Measurements from ENCODE around the gene ZNF185. TPM values are rescaled to one million over a fixed set of nuclear protein-coding genes. Genes with fewer than 3 reads are reported as not detected.

The ZNF185 gene
- total RNA-seq, 1 donor from 2014 or later = 2.1 TPM

DNA sequence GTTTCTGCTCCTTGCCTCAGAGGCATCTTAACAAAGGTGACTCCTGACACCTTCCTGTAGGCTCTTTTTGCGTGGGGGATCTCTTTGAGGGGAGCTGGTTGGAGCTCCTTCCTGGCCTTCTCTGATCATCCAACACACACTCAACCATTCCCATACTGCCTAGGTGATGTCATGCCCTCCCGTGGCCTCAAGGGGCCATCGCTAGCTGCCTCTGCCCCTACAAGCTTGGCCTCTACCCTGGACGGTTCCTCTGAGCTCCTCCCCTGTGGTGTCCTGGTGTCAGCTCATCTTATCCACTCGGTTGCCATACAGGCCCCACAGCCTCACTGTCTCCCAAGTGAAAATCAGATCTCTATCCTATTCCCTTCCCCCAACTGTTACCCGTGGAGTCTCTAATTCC, 13.7 kb upstream of the ZNF185 start:
- H3K9me3 Mint-ChIP-seq (ENCODE audit: unreplicated experiment) = no peaks in the 10 kb centered on the region
- no peak overlapping the region for H3K27ac Mint-ChIP-seq (ENCODE audit: unreplicated experiment)
- H3K27me3 Mint-ChIP-seq (ENCODE audit: unreplicated experiment) = no peaks in the 10 kb centered on the region
- TF ChIP-seq, protein P1, sequence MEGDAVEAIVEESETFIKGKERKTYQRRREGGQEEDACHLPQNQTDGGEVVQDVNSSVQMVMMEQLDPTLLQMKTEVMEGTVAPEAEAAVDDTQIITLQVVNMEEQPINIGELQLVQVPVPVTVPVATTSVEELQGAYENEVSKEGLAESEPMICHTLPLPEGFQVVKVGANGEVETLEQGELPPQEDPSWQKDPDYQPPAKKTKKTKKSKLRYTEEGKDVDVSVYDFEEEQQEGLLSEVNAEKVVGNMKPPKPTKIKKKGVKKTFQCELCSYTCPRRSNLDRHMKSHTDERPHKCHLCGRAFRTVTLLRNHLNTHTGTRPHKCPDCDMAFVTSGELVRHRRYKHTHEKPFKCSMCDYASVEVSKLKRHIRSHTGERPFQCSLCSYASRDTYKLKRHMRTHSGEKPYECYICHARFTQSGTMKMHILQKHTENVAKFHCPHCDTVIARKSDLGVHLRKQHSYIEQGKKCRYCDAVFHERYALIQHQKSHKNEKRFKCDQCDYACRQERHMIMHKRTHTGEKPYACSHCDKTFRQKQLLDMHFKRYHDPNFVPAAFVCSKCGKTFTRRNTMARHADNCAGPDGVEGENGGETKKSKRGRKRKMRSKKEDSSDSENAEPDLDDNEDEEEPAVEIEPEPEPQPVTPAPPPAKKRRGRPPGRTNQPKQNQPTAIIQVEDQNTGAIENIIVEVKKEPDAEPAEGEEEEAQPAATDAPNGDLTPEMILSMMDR (IDR thresholded peaks at IDR 0.05; ENCODE audit: unreplicated experiment) = no peak
- H3K4me3 Mint-ChIP-seq (ENCODE audit: unreplicated experiment) = no peak overlapping the region
- H3K4me1 Mint-ChIP-seq (ENCODE audit: unreplicated experiment) = no peaks in the 10 kb centered on the region
- no peaks in the 10 kb centered on the region for H3K36me3 Mint-ChIP-seq (ENCODE audit: low read depth, unreplicated experiment)
- no peak for DNase-seq (ENCODE audit: low spot score)

DNA sequence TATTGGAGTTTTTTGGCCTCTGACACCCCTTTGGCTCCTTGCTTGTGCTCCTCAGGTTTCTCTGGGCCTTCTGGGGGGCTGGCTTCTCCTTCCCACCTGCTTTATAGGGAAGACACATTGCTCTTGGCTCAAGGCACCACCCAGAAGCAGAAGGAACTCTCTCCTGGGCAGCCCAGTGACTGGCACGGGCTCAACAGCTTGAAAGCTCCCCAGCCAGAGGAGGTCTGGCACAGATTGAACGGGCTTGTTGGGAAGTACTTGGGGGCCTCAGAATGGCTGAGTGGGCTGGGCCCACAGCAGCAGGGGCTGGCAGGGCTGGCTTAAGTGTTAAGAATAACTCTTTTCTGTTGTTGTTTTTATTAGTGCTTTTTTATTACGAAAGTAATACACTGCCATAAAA, 11.2 kb upstream of the ZNF185 start:
- Mint-ChIP-seq H3K9me3 (ENCODE audit: unreplicated experiment) (no peaks in the 10 kb centered on the region), H3K4me1 (ENCODE audit: unreplicated experiment) (no peaks in the 10 kb centered on the region), H3K36me3 (ENCODE audit: low read depth, unreplicated experiment) (peaks cover 5% of the 10 kb centered on the region), H3K27me3 (ENCODE audit: unreplicated experiment) (no peaks in the 10 kb centered on the region), H3K4me3 (ENCODE audit: unreplicated experiment) (no peak overlapping the region), H3K27ac (ENCODE audit: unreplicated experiment) (no peak overlapping the region)
- TF ChIP-seq, protein P1 (IDR thresholded peaks at IDR 0.05; ENCODE audit: unreplicated experiment) = no peak
- no peak for DNase-seq (ENCODE audit: low spot score)

DNA sequence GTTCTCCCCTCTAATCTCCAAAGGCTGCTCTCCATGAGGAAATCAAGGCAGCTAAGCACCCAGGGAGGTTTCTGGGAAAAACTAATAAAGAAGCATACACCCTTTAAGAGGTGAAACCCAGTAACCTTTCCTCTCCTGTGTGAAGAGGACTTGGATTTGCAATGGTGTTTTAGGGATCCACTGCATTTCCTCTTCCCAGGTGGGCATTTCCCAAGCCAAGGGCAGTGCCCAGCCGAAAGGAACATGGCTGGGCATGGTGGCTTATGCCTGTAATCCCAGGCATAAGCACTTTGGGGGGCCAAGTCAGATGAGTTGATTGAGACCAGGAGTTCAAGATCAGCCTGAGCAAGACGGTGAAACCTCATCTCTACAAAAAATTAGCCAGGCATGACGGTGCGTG, 5.4 kb upstream of the ZNF185 start:
- no peak for DNase-seq (ENCODE audit: low spot score)
- Mint-ChIP-seq H3K27me3 (ENCODE audit: unreplicated experiment) (peaks cover 9% of the 10 kb centered on the region), H3K36me3 (ENCODE audit: low read depth, unreplicated experiment) (peaks cover 9% of the 10 kb centered on the region), H3K9me3 (ENCODE audit: unreplicated experiment) (no peaks in the 10 kb centered on the region), H3K4me1 (ENCODE audit: unreplicated experiment) (no peaks in the 10 kb centered on the region), H3K27ac (ENCODE audit: unreplicated experiment) (no peak overlapping the region), H3K4me3 (ENCODE audit: unreplicated experiment) (no peak overlapping the region)
- TF ChIP-seq, protein P1 (IDR thresholded peaks at IDR 0.05; ENCODE audit: unreplicated experiment) = no peak

DNA sequence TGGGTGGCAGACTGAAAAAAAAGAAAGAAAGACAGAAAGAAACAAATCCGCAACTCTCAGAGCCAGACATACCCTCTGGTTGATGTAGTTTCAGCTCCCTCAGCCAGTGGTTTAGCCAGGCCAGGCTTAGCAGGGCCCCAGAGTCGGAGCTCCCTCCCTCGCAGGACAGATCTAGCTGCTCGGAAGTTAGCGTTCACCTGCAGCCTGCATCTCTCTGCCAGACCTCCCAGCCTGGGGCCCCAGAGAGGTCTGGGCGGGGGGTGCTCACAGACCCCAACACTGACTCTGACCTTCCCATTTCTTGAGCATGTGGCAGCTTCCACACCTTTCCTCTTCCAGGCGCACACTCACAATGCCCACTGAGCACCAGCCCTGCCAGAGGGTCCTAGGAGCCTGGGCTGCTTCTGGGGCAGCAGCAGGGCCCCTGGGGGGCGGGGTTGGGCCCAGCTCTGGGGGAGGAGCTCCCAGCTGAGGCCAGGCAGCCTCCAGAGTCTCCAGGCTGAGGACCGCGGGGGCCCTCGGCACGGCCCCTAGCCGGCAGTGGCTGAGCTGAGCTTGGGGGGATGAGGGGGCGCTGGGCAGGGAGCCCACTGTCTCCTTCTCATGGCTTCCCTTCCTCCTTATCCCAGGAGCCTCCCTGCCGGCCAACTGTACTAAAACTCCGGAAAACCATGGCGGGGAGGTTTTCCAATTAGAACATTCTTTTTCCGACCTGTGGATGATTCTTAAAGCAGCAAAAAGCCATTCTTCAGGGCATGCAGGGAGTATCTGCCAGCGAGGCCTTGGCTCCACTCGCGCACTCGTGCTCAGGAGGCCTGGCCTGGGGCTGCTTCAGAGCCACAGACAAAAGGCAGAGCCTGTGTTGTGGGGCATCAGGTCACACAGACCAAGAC, 4.6 kb upstream of the ZNF185 start:
- Mint-ChIP-seq H3K4me1 (ENCODE audit: unreplicated experiment) (no peaks in the 10 kb centered on the region), H3K27me3 (ENCODE audit: unreplicated experiment) (peaks cover 9% of the 10 kb centered on the region), H3K36me3 (ENCODE audit: low read depth, unreplicated experiment) (peaks cover 9% of the 10 kb centered on the region)

More for the DNA sequence above, 4.6 kb upstream of the ZNF185 start:
- no peak for DNase-seq (ENCODE audit: low spot score)
- H3K4me3 Mint-ChIP-seq (ENCODE audit: unreplicated experiment) = no peak overlapping the region
- no peak overlapping the region for H3K27ac Mint-ChIP-seq (ENCODE audit: unreplicated experiment)
- no peaks in the 10 kb centered on the region for H3K9me3 Mint-ChIP-seq (ENCODE audit: unreplicated experiment)
- TF ChIP-seq, protein P1 (IDR thresholded peaks at IDR 0.05; ENCODE audit: unreplicated experiment) = no peak

Data from endothelial cell (in vitro differentiated cells).